H1 (cell line): Measurements from ENCODE around the gene CCBE1. TPM values are rescaled to one million over a fixed set of nuclear protein-coding genes. Genes with fewer than 3 reads are reported as not detected.

Experiments used
- CTCF ChIA-PET: fragments of 300-600 bp; sonication (Branson Sonifier 250); formaldehyde crosslinking; loops from one replicate; lab custom pipeline; 2021; ENCODE audit not compliant: partially characterized antibody; lab: Charles Lee
- POLR2A ChIA-PET: fragments of 300-600 bp; sonication (Branson Sonifier 250); formaldehyde crosslinking; loops from one replicate; lab custom pipeline; 2021; ENCODE audit warnings: inconsistent platforms; ENCODE audit not compliant: partially characterized antibody; lab: Charles Lee
- DNase-seq, 2 experiments: peaks; one replicate each; pipeline versions ENCODE4 v3.0.0 to v3.0.0-alpha.2; 2010 to 2022; ENCODE audit warnings: low spot score in 2 of 2, low read depth in 1 of 2, mixed read lengths in 1 of 2
- FAIRE-seq: peaks from 2 replicates; lab custom pipeline; 2011; peaks lifted over from hg19 to GRCh38; lab: Jason Lieb, UNC
- H2AFZ ChIP-seq: 2 replicates; pipeline ENCODE4 v1.8.1; 2012; ENCODE audit warnings: low read length, inconsistent platforms
- H2AK5ac ChIP-seq: 2 replicates; pipeline ENCODE4 v1.6.1; 2013; ENCODE audit warnings: low read depth, low read length
- H2BK120ac ChIP-seq: replicated peaks from 2 replicates; pipeline ENCODE3; 2013; ENCODE audit warnings: low read depth, low read length, inconsistent platforms
- H2BK12ac ChIP-seq: 2 replicates; pipeline ENCODE4 v1.6.1; 2013; ENCODE audit warnings: low read depth, low read length
- H2BK15ac ChIP-seq: 2 replicates; pipeline ENCODE4 v1.6.1; 2013; ENCODE audit warnings: low read length
- H2BK20ac ChIP-seq: 2 replicates; pipeline ENCODE4 v1.6.1; 2013; ENCODE audit warnings: low read length
- H2BK5ac ChIP-seq: 2 replicates; pipeline ENCODE4 v1.6.1; 2013; ENCODE audit warnings: low read depth, low read length
- H3K14ac ChIP-seq: 2 replicates; pipeline ENCODE4 v1.6.1; 2013; ENCODE audit warnings: inconsistent platforms; ENCODE audit not compliant: insufficient read length
- H3K18ac ChIP-seq: 2 replicates; pipeline ENCODE4 v1.6.1; 2013; ENCODE audit warnings: low read length; ENCODE audit errors: extremely low read depth
- H3K23ac ChIP-seq: 2 replicates; pipeline ENCODE4 v1.6.1; 2013; ENCODE audit warnings: inconsistent platforms; ENCODE audit not compliant: insufficient read length
- H3K23me2 ChIP-seq: 2 replicates; pipeline ENCODE4 v1.6.1; 2013; ENCODE audit warnings: low read depth, low read length
- H3K27ac ChIP-seq: 2 replicates; pipeline ENCODE4 v1.6.1; 2011; ENCODE audit warnings: low read depth, low read length, inconsistent platforms
- H3K27me3 ChIP-seq, 4 experiments: replicated peaks in 1 of 4; 1 replicate in 1 of 4; 2 replicates in 3 of 4; pipeline versions ENCODE4 v1.6.1 to v1.8.1; 2011 to 2013; ENCODE audit warnings: low read length in 3 of 4, mild to moderate bottlenecking in 3 of 4, inconsistent platforms in 2 of 4, mixed read lengths in 2 of 4, moderate library complexity in 1 of 4; ENCODE audit not compliant: control insufficient read depth in 3 of 4, insufficient read depth in 3 of 4; ENCODE audit errors: extremely low read depth in 1 of 4
- H3K36me3 ChIP-seq, 4 experiments: 2 replicates each; pipeline versions ENCODE4 v1.6.1 to v1.8.1; 2011 to 2013; ENCODE audit warnings: mild to moderate bottlenecking in 4 of 4, low read length in 3 of 4, moderate library complexity in 2 of 4, control low read depth in 1 of 4, inconsistent platforms in 1 of 4; ENCODE audit not compliant: insufficient read depth in 4 of 4, control insufficient read depth in 2 of 4
- H3K4ac ChIP-seq: replicated peaks from 2 replicates; pipeline ENCODE3; 2013; ENCODE audit warnings: low read length, low read depth, mixed read lengths, inconsistent platforms; ENCODE audit not compliant: insufficient read length
- H3K4me1 ChIP-seq, 4 experiments: replicated peaks in 1 of 4; 1 replicate in 1 of 4; 2 replicates in 3 of 4; pipeline versions ENCODE4 v1.6.1 to v1.8.1; 2011 to 2013; ENCODE audit warnings: low read length in 3 of 4, inconsistent platforms in 2 of 4, mixed read lengths in 1 of 4; ENCODE audit not compliant: insufficient read depth in 4 of 4, control insufficient read depth in 3 of 4
- H3K4me2 ChIP-seq, 2 experiments: 2 replicates each; pipeline versions ENCODE4 v1.6.1 to v1.8.1; 2011 to 2013; ENCODE audit warnings: low read depth in 2 of 2, low read length in 2 of 2, control low read depth in 1 of 2, inconsistent platforms in 1 of 2, mild to moderate bottlenecking in 1 of 2; ENCODE audit not compliant: insufficient read depth in 1 of 2
- H3K4me3 ChIP-seq, 4 experiments: fragments of 200-600, 300-600 bp in 1 of 4; sonication (generic), shearing (Covaris generic), sonication (Bioruptor Twin) in 1 of 4; 2 replicates each; pipeline versions ENCODE4 v1.5.1 to v1.8.1; 2011 to 2016; ENCODE audit warnings: low read length in 4 of 4, low read depth in 3 of 4, control low read depth in 2 of 4, inconsistent platforms in 2 of 4, mild to moderate bottlenecking in 2 of 4, mixed read lengths in 1 of 4, moderate library complexity in 1 of 4; ENCODE audit not compliant: insufficient read depth in 2 of 4; ENCODE audit errors: extremely low read depth in 1 of 4
- H3K56ac ChIP-seq: replicated peaks from 2 replicates; pipeline ENCODE3; 2013; ENCODE audit warnings: low read depth, mild to moderate bottlenecking, mixed read lengths, low read length, inconsistent platforms; ENCODE audit not compliant: insufficient read length
- H3K79me1 ChIP-seq: 2 replicates; pipeline ENCODE4 v1.6.1; 2013; ENCODE audit warnings: low read depth, low read length, control low read depth
- H3K79me2 ChIP-seq, 2 experiments: 2 replicates each; pipeline versions ENCODE4 v1.6.1 to v1.8.1; 2012 to 2013; ENCODE audit warnings: low read length in 2 of 2, mild to moderate bottlenecking in 2 of 2, inconsistent platforms in 1 of 2; ENCODE audit not compliant: insufficient read depth in 2 of 2, control insufficient read depth in 1 of 2
- H3K9ac ChIP-seq, 4 experiments: replicated peaks in 1 of 4; 1 replicate in 1 of 4; 2 replicates in 3 of 4; pipeline versions ENCODE4 v1.6.1 to v1.8.1; 2011 to 2013; ENCODE audit warnings: low read depth in 3 of 4, low read length in 3 of 4, control low read depth in 2 of 4, mild to moderate bottlenecking in 2 of 4, moderate library complexity in 2 of 4, inconsistent platforms in 1 of 4; ENCODE audit errors: extremely low read depth in 1 of 4
- H3K9me3 ChIP-seq, 2 experiments: 2 replicates each; pipeline versions ENCODE4 v1.6.1 to v1.8.1; 2012 to 2013; ENCODE audit warnings: mild to moderate bottlenecking in 2 of 2, moderate library complexity in 2 of 2, control low read depth in 1 of 2, inconsistent platforms in 1 of 2, low read depth in 1 of 2, low read length in 1 of 2, mixed read lengths in 1 of 2; ENCODE audit not compliant: insufficient read depth in 2 of 2
- H4K20me1 ChIP-seq, 2 experiments: replicated peaks in 1 of 2; 2 replicates each; pipeline versions ENCODE3 to v1.8.1; 2011 to 2013; ENCODE audit warnings: inconsistent platforms in 2 of 2, low read length in 2 of 2, mild to moderate bottlenecking in 1 of 2; ENCODE audit not compliant: insufficient read depth in 2 of 2, control insufficient read depth in 1 of 2
- H4K5ac ChIP-seq: 2 replicates; pipeline ENCODE4 v1.6.1; 2013; ENCODE audit warnings: low read length, low read depth, mixed read lengths, inconsistent platforms; ENCODE audit not compliant: insufficient read length
- H4K8ac ChIP-seq: 2 replicates; pipeline ENCODE4 v1.8.0; 2013; ENCODE audit warnings: mild to moderate bottlenecking, moderate library complexity, low read length, inconsistent platforms; ENCODE audit not compliant: insufficient read depth; ENCODE audit errors: extremely low read depth
- H4K91ac ChIP-seq: replicated peaks from 2 replicates; pipeline ENCODE3; 2013; ENCODE audit warnings: low read length, mixed read lengths, inconsistent platforms; ENCODE audit not compliant: insufficient read length
- BACH1 ChIP-seq: IDR thresholded peaks from 2 replicates; pipeline ENCODE4 v1.6.1; 2012; ENCODE audit warnings: low read length, improper control_type of control experiment
- BCL11A ChIP-seq, 2 experiments: IDR thresholded peaks; one replicate each; pipeline ENCODE4 v1.6.1; 2011; ENCODE audit warnings: low read depth in 2 of 2, low read length in 2 of 2, mild to moderate bottlenecking in 2 of 2
- EP300 ChIP-seq, 2 experiments: IDR thresholded peaks; 1 replicate in 1 of 2; 2 replicates in 1 of 2; pipeline ENCODE4 v1.6.1; 2011 to 2012; ENCODE audit warnings: low read depth in 2 of 2, low read length in 2 of 2, mild to moderate bottlenecking in 2 of 2, borderline replicate concordance in 1 of 2, inconsistent platforms in 1 of 2, moderate library complexity in 1 of 2
- GTF2F1 ChIP-seq: IDR thresholded peaks from 2 replicates; pipeline ENCODE4 v1.6.1; 2012; ENCODE audit warnings: low read depth, low read length, improper control_type of control experiment, borderline replicate concordance
- JUN ChIP-seq: IDR thresholded peaks from 2 replicates; pipeline ENCODE4 v1.6.1; 2011; ENCODE audit warnings: low read depth, mild to moderate bottlenecking, improper control_type of control experiment, low read length
- KDM5A ChIP-seq: fragments of 200-600 bp; IDR thresholded peaks from 2 replicates; pipeline ENCODE4 v1.7.1; 2012; ENCODE audit warnings: mild to moderate bottlenecking, low read length, inconsistent platforms, mixed read lengths
- POLR2A ChIP-seq, 2 experiments: IDR thresholded peaks; 1 replicate in 1 of 2; 2 replicates in 1 of 2; pipeline ENCODE4 v1.6.1; 2011; ENCODE audit warnings: low read depth in 2 of 2, low read length in 2 of 2, mild to moderate bottlenecking in 2 of 2; ENCODE audit errors: control extremely low read depth in 1 of 2
- RBBP5 ChIP-seq: IDR thresholded peaks from 2 replicates; pipeline ENCODE4 v1.7.1; 2012; ENCODE audit warnings: low read depth, mild to moderate bottlenecking, inconsistent platforms, low read length, moderate library complexity, borderline replicate concordance
- SIRT6 ChIP-seq: IDR thresholded peaks from one replicate; pipeline ENCODE4 v1.7.1; 2012; ENCODE audit warnings: low read length, inconsistent platforms
- TAF7 ChIP-seq: optimal IDR thresholded peaks from 2 replicates; pipeline ENCODE3; 2011; ENCODE audit warnings: low read depth, mild to moderate bottlenecking, inconsistent platforms, low read length, moderate library complexity, borderline replicate concordance
- TBP ChIP-seq: IDR thresholded peaks from 2 replicates; pipeline ENCODE4 v1.6.1; 2011; ENCODE audit warnings: low read depth, low read length, improper control_type of control experiment
- WGBS, 2 experiments: shearing (Covaris generic) in 1 of 2; methylation state at CpG; one replicate each; pipeline versions ENCODE4 v1.1.6 to v1.1.7; 2013 to 2015; ENCODE audit warnings: low lambda C conversion rate in 2 of 2, mixed read lengths in 2 of 2, inconsistent platforms in 1 of 2, low coverage in 1 of 2, missing lambda C conversion rate in 1 of 2; ENCODE audit not compliant: insufficient replicate concordance in 2 of 2, insufficient coverage in 1 of 2, insufficient read length in 1 of 2; ENCODE audit errors: extremely low coverage in 1 of 2, missing lambda C conversion rate in 1 of 2; 5-methylcytosine and 5-hydroxymethylcytosine counted together
- polyA plus RNA-seq, 7 experiments: library from polyadenylated mRNA; depleted of rRNA in 3 of 7; stranded (reverse) in 5 of 7; unstranded in 2 of 7; fragments of >200 nt in 5 of 7; fragments of 200-250 nt in 2 of 7; gene quantifications; 1 replicate in 5 of 7; 2 replicates in 1 of 7; 4 replicates in 1 of 7; pipeline versions ENCODE4 v1.2.1 to v1.2.3, GENCODE V29; 2011 to 2013; ENCODE audit warnings: missing spikeins in 2 of 7, mixed read lengths in 2 of 7
- total RNA-seq: library from RNA; stranded (reverse); fragmentation: NEBNext Ultra II Directional; extraction: Animal tissue kit (Norgen Biotek cat#: 25700); gene quantifications from 2 replicates; pipeline ENCODE4 v1.2.1, GENCODE V29; 2021
- TF ChIP-seq, protein P1 (sequence below): IDR thresholded peaks from 2 replicates; pipeline ENCODE4 v1.6.1; 2011; ENCODE audit warnings: low read depth, mild to moderate bottlenecking, low read length; ENCODE audit not compliant: insufficient read depth

CCBE1 gene
- total and polyA plus RNA-seq, 2 of the 8 experiments (the other 6 are each of a cell fraction or from before 2014, with no cell fraction given) = 2.1 to 2.6 TPM

DNA sequence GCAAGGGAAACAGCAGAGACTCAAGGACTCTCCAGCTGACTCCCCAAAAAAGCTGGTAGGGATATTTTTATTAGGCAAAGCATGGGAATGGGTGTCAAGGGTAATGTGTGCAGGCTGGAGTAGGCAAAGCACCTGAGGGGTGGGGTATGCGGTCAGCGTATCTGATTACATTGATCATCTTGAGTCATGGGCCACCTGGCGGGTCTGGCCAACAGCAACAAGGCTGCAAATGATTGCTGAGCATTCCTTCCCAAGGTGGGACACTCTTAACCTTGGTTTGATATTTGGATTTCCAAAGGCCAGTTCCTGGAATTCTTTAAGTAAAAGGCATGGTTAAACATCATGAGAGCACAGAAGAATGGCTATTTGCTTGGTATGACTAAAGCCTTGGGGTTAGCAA lies 32.6 kb upstream of the CCBE1 start:
- no peak overlapping the region for H3K4me3 ChIP-seq
- H4K8ac ChIP-seq = no peak overlapping the region
- DNase-seq = no peak
- H2AFZ ChIP-seq = no peak overlapping the region
- H3K4me1 ChIP-seq = no peaks in the 10 kb centered on the region
- FAIRE-seq = no peak
- no peaks in the 10 kb centered on the region for H3K36me3 ChIP-seq
- TF ChIP-seq, protein P1, sequence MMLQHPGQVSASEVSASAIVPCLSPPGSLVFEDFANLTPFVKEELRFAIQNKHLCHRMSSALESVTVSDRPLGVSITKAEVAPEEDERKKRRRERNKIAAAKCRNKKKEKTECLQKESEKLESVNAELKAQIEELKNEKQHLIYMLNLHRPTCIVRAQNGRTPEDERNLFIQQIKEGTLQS = no peak
- TF ChIP-seq POLR2A (IDR thresholded peaks at IDR 0.05; ENCODE audit: control extremely low read depth in 1 of 2, low read depth in 2 of 2, low read length in 2 of 2) (no peak), GTF2F1 (no peak), BACH1 (no peak), TAF7 (no peak), JUN (no peak), BCL11A (IDR thresholded peaks at IDR 0.05; ENCODE audit: low read depth in 2 of 2, low read length in 2 of 2) (no peak), KDM5A (no peak), TBP (no peak), RBBP5 (no peak), SIRT6 (no peak), EP300 (IDR thresholded peaks at IDR 0.05; ENCODE audit: borderline replicate concordance in 1 of 2, low read depth in 2 of 2, low read length in 2 of 2) (no peak)
- no peak overlapping the region for H4K91ac ChIP-seq
- no peak overlapping the region for H3K23ac ChIP-seq
- H4K5ac ChIP-seq = no peak overlapping the region
- no peaks in the 10 kb centered on the region for H4K20me1 ChIP-seq
- no peak overlapping the region for H3K4me2 ChIP-seq
- H3K9me3 ChIP-seq = no peaks in the 10 kb centered on the region
- no peak overlapping the region for H2BK15ac ChIP-seq
- H3K27me3 ChIP-seq = peaks cover 0 to 2% (median 0%) of the 10 kb centered on the region in 4 experiments; a peak in 1 of 7 replicates
- 96% methylated on average over 3 of the region's 3 CpGs; no CpG with 5 or more reads in 1 of the 2 experiments for WGBS, 2 experiments
- CTCF ChIA-PET = interaction anchor here (0.7 to 2.9 kb wide), 5 partner anchors 11 to 270 kb away, joined by 3 to 7 read pairs (median 4); partner anchors contain the start of gene CCBE1
- no peaks in the 10 kb centered on the region for H3K79me2 ChIP-seq
- H2AK5ac ChIP-seq = no peak overlapping the region
- no peak overlapping the region for H2BK120ac ChIP-seq
- H3K14ac ChIP-seq = no peak overlapping the region
- no peak overlapping the region for H3K27ac ChIP-seq
- H3K79me1 ChIP-seq = no peaks in the 10 kb centered on the region
- H2BK20ac ChIP-seq = no peak overlapping the region
- no peak overlapping the region for H3K56ac ChIP-seq
- H3K18ac ChIP-seq = no peak overlapping the region
- H3K4ac ChIP-seq = no peak overlapping the region
- POLR2A ChIA-PET = no interaction called here
- no peak overlapping the region for H3K9ac ChIP-seq
- no peak overlapping the region for H2BK5ac ChIP-seq
- H2BK12ac ChIP-seq = no peak overlapping the region
- no peaks in the 10 kb centered on the region for H3K23me2 ChIP-seq
